Raji (cell line): ENCODE results near the gene GTPBP3.

Experiments
- POLR2A ChIP-seq: IDR thresholded peaks from 2 replicates; pipeline ENCODE4 v1.6.1; 2011; ENCODE audit warnings: low read depth, low read length, control low read depth; ENCODE audit not compliant: insufficient read depth

Gene GTPBP3

GRCh38 chr19:17320435-17320834, 16.9 kb upstream of the GTPBP3 start:
- no peak for TF ChIP-seq POLR2A

GRCh38 chr19:17321655-17322489, 15.5 kb upstream of the GTPBP3 start:
- TF ChIP-seq POLR2A: no peak

GRCh38 chr19:17322854-17323253, 14.5 kb upstream of the GTPBP3 start:
- TF ChIP-seq POLR2A: no peak

GRCh38 chr19:17323300-17323963, 13.9 kb upstream of the GTPBP3 start:
- no peak for TF ChIP-seq POLR2A

- no peak for TF ChIP-seq POLR2A
Observed at GRCh38 chr19:17323964-17324332, 13.4 kb upstream of the GTPBP3 start.

- TF ChIP-seq POLR2A: no peak
Observed at GRCh38 chr19:17324357-17325114, 12.8 kb upstream of the GTPBP3 start.

GRCh38 chr19:17325133-17325532, 12.2 kb upstream of the GTPBP3 start:
- no peak for TF ChIP-seq POLR2A

- no peak for TF ChIP-seq POLR2A
Observed at GRCh38 chr19:17325881-17326594, 11.3 kb upstream of the GTPBP3 start.

GRCh38 chr19:17326595-17326966, 10.8 kb upstream of the GTPBP3 start:
- no peak for TF ChIP-seq POLR2A

GRCh38 chr19:17327068-17327653, 10.2 kb upstream of the GTPBP3 start:
- TF ChIP-seq POLR2A: no peak

GRCh38 chr19:17327654-17328516, 9.5 kb upstream of the GTPBP3 start:
- no peak for TF ChIP-seq POLR2A

- TF ChIP-seq POLR2A: no peak
Observed at GRCh38 chr19:17328517-17329365, 8.6 kb upstream of the GTPBP3 start.

- TF ChIP-seq POLR2A: no peak
Observed at GRCh38 chr19:17329366-17330261, 7.7 kb upstream of the GTPBP3 start.
